ENCODE data around the gene PPOX. TPM values are rescaled to one million over a fixed set of nuclear protein-coding genes. Genes with fewer than 3 reads are reported as not detected.

Gene PPOX
- total and polyA plus RNA-seq, 2 experiments from 2014 or later, result 26.5 to 39.6 TPM

DNA sequence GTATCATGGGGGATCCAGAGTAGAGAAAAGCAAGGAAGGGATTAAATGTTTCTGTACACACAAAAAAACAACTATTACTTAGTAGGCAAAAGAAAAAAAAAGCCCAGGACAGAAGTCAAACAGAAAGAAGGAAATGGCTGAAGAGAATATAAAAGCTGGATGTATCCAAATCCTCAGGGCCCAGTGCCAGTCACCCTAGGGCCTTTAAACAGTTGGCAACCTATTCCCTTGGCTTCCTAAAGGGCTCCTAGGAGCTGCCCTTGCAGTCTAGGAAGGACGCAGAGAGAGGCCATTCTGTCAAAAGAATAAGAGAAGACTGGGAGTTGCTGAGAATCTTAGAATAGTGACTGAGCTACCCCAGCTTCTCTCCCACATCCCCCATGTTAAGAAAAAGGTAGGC is 6.1 kb downstream of the PPOX start:
- H3F3A ChIP-seq (replicated peaks; ENCODE audit: low read depth), result peaks cover 3% of the 10 kb centered on the region; the same call in 1 of the 2 replicates
- no peak overlapping the region for H3K4me2 ChIP-seq
- no peak overlapping the region for H2AFZ ChIP-seq
- no peak overlapping the region for H3K27ac Mint-ChIP-seq
- no peak overlapping the region; the same call in 2 of the 3 replicates for H3K4me3 Mint-ChIP-seq
- TF ChIP-seq NANOG (IDR thresholded peaks at IDR 0.05; ENCODE audit: borderline replicate concordance) (no peak), ZNF114 (CRISPR knock-in tag; IDR thresholded peaks at IDR 0.05) (no peak), ETS1 (IDR thresholded peaks at IDR 0.05) (no peak), POLR2AphosphoS5 (IDR thresholded peaks at IDR 0.05; ENCODE audit: low read depth) (no peak), STAT1 (IDR thresholded peaks at IDR 0.05; ENCODE audit: unreplicated experiment) (no peak), ZNF331 (CRISPR knock-in tag; IDR thresholded peaks at IDR 0.05; ENCODE audit: low read depth) (no peak), CREB1 (CRISPR knock-in tag; IDR thresholded peaks at IDR 0.05; ENCODE audit: low read depth) (no peak), EZH2phosphoT487 (IDR thresholded peaks at IDR 0.05; ENCODE audit: unreplicated experiment) (no peak), ZNF462 (CRISPR knock-in tag; IDR thresholded peaks at IDR 0.05) (no peak), EZH2 (IDR thresholded peaks at IDR 0.05; ENCODE audit: low read depth, unreplicated experiment) (no peak), JUNB (IDR thresholded peaks at IDR 0.05; ENCODE audit: unreplicated experiment) (no peak)
- TF ChIP-seq, protein P1, sequence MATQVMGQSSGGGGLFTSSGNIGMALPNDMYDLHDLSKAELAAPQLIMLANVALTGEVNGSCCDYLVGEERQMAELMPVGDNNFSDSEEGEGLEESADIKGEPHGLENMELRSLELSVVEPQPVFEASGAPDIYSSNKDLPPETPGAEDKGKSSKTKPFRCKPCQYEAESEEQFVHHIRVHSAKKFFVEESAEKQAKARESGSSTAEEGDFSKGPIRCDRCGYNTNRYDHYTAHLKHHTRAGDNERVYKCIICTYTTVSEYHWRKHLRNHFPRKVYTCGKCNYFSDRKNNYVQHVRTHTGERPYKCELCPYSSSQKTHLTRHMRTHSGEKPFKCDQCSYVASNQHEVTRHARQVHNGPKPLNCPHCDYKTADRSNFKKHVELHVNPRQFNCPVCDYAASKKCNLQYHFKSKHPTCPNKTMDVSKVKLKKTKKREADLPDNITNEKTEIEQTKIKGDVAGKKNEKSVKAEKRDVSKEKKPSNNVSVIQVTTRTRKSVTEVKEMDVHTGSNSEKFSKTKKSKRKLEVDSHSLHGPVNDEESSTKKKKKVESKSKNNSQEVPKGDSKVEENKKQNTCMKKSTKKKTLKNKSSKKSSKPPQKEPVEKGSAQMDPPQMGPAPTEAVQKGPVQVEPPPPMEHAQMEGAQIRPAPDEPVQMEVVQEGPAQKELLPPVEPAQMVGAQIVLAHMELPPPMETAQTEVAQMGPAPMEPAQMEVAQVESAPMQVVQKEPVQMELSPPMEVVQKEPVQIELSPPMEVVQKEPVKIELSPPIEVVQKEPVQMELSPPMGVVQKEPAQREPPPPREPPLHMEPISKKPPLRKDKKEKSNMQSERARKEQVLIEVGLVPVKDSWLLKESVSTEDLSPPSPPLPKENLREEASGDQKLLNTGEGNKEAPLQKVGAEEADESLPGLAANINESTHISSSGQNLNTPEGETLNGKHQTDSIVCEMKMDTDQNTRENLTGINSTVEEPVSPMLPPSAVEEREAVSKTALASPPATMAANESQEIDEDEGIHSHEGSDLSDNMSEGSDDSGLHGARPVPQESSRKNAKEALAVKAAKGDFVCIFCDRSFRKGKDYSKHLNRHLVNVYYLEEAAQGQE (IDR thresholded peaks at IDR 0.05; ENCODE audit: unreplicated experiment), result no peak
- TF ChIP-seq, protein P2, sequence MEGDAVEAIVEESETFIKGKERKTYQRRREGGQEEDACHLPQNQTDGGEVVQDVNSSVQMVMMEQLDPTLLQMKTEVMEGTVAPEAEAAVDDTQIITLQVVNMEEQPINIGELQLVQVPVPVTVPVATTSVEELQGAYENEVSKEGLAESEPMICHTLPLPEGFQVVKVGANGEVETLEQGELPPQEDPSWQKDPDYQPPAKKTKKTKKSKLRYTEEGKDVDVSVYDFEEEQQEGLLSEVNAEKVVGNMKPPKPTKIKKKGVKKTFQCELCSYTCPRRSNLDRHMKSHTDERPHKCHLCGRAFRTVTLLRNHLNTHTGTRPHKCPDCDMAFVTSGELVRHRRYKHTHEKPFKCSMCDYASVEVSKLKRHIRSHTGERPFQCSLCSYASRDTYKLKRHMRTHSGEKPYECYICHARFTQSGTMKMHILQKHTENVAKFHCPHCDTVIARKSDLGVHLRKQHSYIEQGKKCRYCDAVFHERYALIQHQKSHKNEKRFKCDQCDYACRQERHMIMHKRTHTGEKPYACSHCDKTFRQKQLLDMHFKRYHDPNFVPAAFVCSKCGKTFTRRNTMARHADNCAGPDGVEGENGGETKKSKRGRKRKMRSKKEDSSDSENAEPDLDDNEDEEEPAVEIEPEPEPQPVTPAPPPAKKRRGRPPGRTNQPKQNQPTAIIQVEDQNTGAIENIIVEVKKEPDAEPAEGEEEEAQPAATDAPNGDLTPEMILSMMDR (conservative IDR thresholded peaks at IDR 0.05; ENCODE audit: low read depth in 2 of 2), result no peak
- ATAC-seq (no peak), DNase-seq (ENCODE audit: low spot score) (no peak)
- no peaks in the 10 kb centered on the region for H3K9me3 Mint-ChIP-seq
- peaks cover 8% of the 10 kb centered on the region for H3K79me2 ChIP-seq (replicated peaks; ENCODE audit: insufficient read depth)
- H3K27me3 Mint-ChIP-seq (ENCODE audit: insufficient read depth, low read depth, poor library complexity), result peaks cover 11% of the 10 kb centered on the region
- no peak overlapping the region for H3K4me3 ChIP-seq
- no peak overlapping the region for H3K27ac ChIP-seq (ENCODE audit: low read depth)
- H3K4me1 ChIP-seq (ENCODE audit: insufficient read depth), result peaks cover 6% of the 10 kb centered on the region; the same call in 1 of the 2 replicates
- H4K20me1 ChIP-seq (replicated peaks; ENCODE audit: insufficient read depth), result peaks cover 6% of the 10 kb centered on the region; the same call in 1 of the 2 replicates
- peaks cover 17% of the 10 kb centered on the region for H3K36me3 ChIP-seq (ENCODE audit: insufficient read depth)
- no peaks in the 10 kb centered on the region for H3K9me2 ChIP-seq (ENCODE audit: insufficient read depth)
- H3K36me3 Mint-ChIP-seq (ENCODE audit: low read depth), result peaks cover 54% of the 10 kb centered on the region
- no peaks in the 10 kb centered on the region for H3K27me3 ChIP-seq (ENCODE audit: insufficient read depth)
- H3K4me1 Mint-ChIP-seq, result peaks cover 7% of the 10 kb centered on the region
